Neural crest cell (in vitro differentiated cells): Measurements from ENCODE around the gene RPAP3. TPM values are rescaled to one million over a fixed set of nuclear protein-coding genes. Genes with fewer than 3 reads are reported as not detected.

Experiments
- DNase-seq: peaks from one replicate; pipeline ENCODE4 v3.0.0; 2021; ENCODE audit warnings: low read depth, mixed read lengths, low spot score
- H3K27ac Mint-ChIP-seq: one replicate; pipeline ENCODE4 v1.8.0; 2021; ENCODE audit warnings: mild to moderate bottlenecking, mixed read lengths; ENCODE audit not compliant: unreplicated experiment
- H3K27me3 Mint-ChIP-seq: 2 replicates; pipeline ENCODE4 v1.8.0; 2021; ENCODE audit warnings: low read depth, mild to moderate bottlenecking, mixed read lengths
- H3K36me3 Mint-ChIP-seq: 2 replicates; pipeline ENCODE4 v1.8.0; 2021; ENCODE audit warnings: low read depth, mild to moderate bottlenecking, mixed read lengths
- H3K4me1 Mint-ChIP-seq: 2 replicates; pipeline ENCODE4 v1.8.0; 2021; ENCODE audit warnings: mixed read lengths
- H3K4me3 Mint-ChIP-seq: one replicate; pipeline ENCODE4 v1.8.0; 2021; ENCODE audit warnings: mild to moderate bottlenecking, mixed read lengths
- H3K9me3 Mint-ChIP-seq: 2 replicates; pipeline ENCODE4 v1.8.0; 2021; ENCODE audit warnings: mixed read lengths
- CTCF ChIP-seq: fragments of 200-600 bp; sonication (generic); conservative IDR thresholded peaks from 2 replicates; pipeline ENCODE4 v1.5.0; 2021; ENCODE audit warnings: antibody characterized with exemption, mild to moderate bottlenecking
- total RNA-seq: library from RNA; stranded (reverse); gene quantifications from 2 replicates; pipeline ENCODE4 v1.2.1, GENCODE V29; 2021

Gene RPAP3
- total RNA-seq, 1 donor from 2014 or later = 49.4 TPM

GRCh38 chr12:47717443-47718193 is 11.8 kb upstream of the RPAP3 start:
- H3K27ac Mint-ChIP-seq = peak overlapping the region; percentile 48
- no peaks in the 10 kb centered on the region for H3K36me3 Mint-ChIP-seq
- H3K27me3 Mint-ChIP-seq = no peaks in the 10 kb centered on the region
- peak; percentile 65 for DNase-seq
- TF ChIP-seq CTCF = peak; percentile 82
- no peaks in the 10 kb centered on the region for H3K9me3 Mint-ChIP-seq
- no peak overlapping the region for H3K4me3 Mint-ChIP-seq
- peaks cover 30% of the 10 kb centered on the region for H3K4me1 Mint-ChIP-seq

GRCh38 chr12:47717046-47717442 is 11.2 kb upstream of the RPAP3 start:
- Mint-ChIP-seq H3K27me3 (no peaks in the 10 kb centered on the region), H3K36me3 (no peaks in the 10 kb centered on the region), H3K27ac (no peak overlapping the region), H3K4me3 (no peak overlapping the region), H3K4me1 (peaks cover 26% of the 10 kb centered on the region), H3K9me3 (no peaks in the 10 kb centered on the region)
- no peak for DNase-seq
- TF ChIP-seq CTCF = no peak

DNA sequence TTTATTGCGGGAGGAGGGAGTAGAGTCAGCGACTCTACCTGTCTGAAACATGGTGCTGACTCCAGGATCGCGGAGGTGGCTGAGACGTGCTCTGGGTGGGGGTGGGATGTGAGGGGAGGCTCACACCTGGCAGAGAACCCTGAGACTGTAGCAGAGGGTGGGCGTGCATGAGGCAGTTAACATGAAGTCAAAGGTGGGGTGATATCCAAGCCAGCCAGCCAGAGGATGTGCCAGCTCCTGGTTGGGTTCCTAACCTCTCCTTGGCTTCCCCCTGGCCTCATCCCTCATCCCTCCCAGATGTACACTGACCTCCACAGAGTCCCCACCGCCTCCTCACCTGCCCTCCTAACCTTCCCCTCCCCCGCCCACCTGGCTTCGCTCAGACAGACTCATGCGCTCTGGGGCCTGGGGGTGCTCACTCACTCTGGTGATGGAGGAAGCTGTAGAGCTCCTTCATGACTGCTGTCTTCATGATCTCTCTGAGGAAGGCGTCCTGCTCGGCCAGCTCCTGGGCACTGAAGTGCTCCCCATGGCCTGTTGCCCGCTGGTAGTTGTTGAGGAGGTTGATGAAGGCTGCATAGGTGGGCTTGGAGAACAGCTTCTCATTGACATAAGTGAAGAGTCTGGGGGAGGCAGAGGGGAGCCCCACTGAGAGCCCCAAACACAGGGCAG is 10.2 kb upstream of the RPAP3 start:
- no peaks in the 10 kb centered on the region for H3K27me3 Mint-ChIP-seq
- peaks cover 18% of the 10 kb centered on the region for H3K4me1 Mint-ChIP-seq
- no peaks in the 10 kb centered on the region for H3K9me3 Mint-ChIP-seq
- H3K36me3 Mint-ChIP-seq = no peaks in the 10 kb centered on the region
- no peak for DNase-seq
- no peak overlapping the region for H3K27ac Mint-ChIP-seq
- no peak for TF ChIP-seq CTCF
- no peak overlapping the region for H3K4me3 Mint-ChIP-seq

DNA sequence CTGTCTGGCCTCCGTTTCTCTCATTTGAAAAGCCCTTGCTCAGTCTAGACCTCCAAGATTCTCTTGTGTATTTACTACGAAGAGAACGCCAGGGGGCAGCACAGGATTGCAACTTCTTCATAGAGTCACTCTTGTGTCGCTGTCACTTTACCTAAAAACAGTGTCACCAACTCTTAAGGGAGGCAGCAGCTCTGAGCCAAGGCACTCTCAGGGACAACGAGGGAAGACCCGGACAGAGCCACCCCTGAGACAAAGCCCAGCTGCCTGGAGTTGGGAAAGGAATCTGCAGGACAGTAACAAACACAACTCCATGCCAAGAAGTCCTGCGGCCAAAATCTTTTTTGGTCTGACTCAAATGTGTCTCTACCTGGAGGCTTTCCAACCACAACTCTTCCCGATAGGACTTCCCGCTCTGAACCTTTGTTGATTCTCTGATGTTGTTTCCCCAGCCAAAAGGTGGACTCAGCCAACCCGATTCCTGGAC is 9.6 kb upstream of the RPAP3 start:
- Mint-ChIP-seq H3K4me3 (peak overlapping the region; percentile 38), H3K4me1 (peaks cover 18% of the 10 kb centered on the region), H3K27me3 (no peaks in the 10 kb centered on the region), H3K9me3 (no peaks in the 10 kb centered on the region), H3K27ac (peak overlapping the region; percentile 38), H3K36me3 (no peaks in the 10 kb centered on the region)
- TF ChIP-seq CTCF = peak; percentile 89
- peak; percentile 71 for DNase-seq

GRCh38 chr12:47714826-47715386 is 9.1 kb upstream of the RPAP3 start:
- no peak for TF ChIP-seq CTCF
- peak overlapping the region; percentile 38 for H3K4me3 Mint-ChIP-seq
- no peak for DNase-seq
- H3K4me1 Mint-ChIP-seq = peaks cover 18% of the 10 kb centered on the region
- no peaks in the 10 kb centered on the region for H3K27me3 Mint-ChIP-seq
- H3K9me3 Mint-ChIP-seq = no peaks in the 10 kb centered on the region
- no peak overlapping the region for H3K27ac Mint-ChIP-seq
- no peaks in the 10 kb centered on the region for H3K36me3 Mint-ChIP-seq
